GM18867 (cell line): Measurements from ENCODE around the gene TUBE1.
A peak's percentile ranks its signal among the peaks of the same experiment; 100 is the strongest.
"Not testable (repeated sequence)": the region's sequence is repeated elsewhere in the genome, so short reads cannot be mapped to it uniquely, and the experiment has no call there.

Experiments used
- ATAC-seq: cut with Tn5 transposase; IDR thresholded peaks from one replicate; pipeline ENCODE4 v1.9.1; 2021; ENCODE audit warnings: mild to moderate bottlenecking, moderate library complexity; ENCODE audit not compliant: unreplicated experiment

The TUBE1 gene, protein sequence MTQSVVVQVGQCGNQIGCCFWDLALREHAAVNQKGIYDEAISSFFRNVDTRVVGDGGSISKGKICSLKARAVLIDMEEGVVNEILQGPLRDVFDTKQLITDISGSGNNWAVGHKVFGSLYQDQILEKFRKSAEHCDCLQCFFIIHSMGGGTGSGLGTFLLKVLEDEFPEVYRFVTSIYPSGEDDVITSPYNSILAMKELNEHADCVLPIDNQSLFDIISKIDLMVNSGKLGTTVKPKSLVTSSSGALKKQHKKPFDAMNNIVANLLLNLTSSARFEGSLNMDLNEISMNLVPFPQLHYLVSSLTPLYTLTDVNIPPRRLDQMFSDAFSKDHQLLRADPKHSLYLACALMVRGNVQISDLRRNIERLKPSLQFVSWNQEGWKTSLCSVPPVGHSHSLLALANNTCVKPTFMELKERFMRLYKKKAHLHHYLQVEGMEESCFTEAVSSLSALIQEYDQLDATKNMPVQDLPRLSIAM

DNA sequence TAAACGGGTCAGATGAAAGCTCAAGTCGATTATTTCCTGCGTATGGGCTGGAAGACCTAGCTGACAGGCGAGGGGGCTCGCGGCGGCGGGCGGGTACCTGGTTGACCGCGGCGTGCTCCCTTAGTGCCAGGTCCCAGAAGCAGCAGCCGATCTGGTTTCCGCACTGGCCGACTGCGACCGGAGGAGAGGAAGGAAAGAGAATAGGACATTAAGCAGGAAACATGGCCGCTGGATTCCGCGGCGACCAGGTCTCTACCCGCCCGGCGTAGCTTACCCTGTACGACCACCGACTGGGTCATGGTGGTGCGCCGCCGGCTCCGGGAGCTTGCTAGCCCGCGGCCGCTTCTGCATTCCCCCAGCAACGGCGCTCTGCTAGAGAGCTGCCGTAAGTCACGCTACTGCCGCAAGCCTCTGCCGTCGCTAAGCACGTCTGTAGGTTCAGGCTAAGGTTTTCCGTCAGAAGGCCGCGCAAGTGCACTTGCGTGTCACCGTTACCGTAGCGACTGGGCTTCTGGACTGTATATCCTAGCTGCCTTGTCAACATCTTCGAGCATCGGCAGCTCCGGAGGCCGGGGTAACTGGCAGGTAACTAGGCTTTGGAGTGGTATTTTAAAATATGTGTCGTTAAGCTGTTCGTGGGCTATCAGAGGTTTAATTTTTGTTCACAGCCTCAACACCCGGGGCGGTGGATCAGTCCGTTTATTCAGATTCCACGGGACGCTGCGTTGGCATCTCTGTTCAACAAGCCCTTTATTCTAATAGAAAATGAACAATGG is at the start of gene TUBE1, which contains the start of gene FAM229B:
TUBE1 (minus strand) TSS at position 347 of the 776 bp plus-strand sequence; CDS start at position 299, 48 bp downstream.
FAM229B (plus strand) TSS at position 456 of the 776 bp plus-strand sequence. CDS start 11,693 bp downstream, outside the sequence.
- ATAC-seq = peak; percentile 97

DNA sequence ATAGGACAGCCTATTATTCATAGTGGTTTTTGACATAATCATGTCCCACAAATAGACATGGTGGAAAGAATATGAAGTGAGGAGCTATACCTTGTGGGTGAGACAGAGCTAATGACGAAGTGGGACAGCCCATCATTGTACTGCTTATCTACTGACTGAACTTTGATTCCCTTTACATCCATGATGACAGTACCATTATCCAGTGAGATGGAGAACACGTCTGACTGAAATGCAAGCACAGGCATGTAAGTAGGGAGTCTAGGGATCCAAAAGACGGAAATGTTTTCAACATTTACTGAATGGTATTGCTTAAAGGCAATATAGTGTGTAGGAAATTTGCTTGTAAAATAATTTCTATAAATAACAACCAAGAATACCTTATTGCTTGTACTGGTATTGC is 43.6 kb upstream of the TUBE1 start:
- no peak for ATAC-seq

DNA sequence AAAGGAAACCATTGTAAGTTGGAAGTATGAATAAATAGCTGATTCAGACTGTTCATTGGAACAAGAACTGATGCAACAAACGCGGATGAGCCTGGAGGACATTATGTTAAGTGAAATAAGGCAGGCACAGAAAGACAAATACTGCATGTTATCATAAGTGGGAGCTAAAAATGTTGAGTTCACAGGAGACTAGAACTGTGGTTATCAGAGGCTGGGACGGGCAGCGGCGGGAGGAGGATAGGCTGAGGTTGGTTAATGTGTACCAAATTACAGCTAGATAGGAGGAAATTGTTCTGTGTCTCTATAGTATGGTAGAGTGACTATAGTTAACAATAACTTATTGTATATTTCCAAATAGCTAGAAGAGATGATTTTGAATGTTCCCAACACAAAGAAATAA is 40.9 kb upstream of the TUBE1 start:
- no peak for ATAC-seq

DNA sequence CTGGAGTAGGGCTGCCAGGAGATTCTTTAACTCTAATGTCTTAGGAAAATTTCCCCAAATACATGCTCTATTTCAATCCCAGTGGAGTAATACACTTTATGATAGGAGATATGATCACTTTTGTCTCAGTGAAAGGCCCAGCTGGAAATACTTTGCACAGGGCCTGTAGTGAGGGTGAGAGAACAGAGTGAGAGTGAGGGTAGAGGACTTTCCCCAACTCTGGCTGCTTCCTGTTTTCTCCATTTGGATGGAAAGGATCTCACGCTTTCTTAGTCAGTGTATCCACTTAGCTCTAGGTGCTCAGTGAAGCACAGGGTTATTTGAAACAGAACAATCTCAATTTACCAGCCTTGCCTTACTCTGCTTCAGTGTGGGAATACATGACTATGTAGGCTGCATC is 36.7 kb upstream of the TUBE1 start:
- ATAC-seq = no peak

DNA sequence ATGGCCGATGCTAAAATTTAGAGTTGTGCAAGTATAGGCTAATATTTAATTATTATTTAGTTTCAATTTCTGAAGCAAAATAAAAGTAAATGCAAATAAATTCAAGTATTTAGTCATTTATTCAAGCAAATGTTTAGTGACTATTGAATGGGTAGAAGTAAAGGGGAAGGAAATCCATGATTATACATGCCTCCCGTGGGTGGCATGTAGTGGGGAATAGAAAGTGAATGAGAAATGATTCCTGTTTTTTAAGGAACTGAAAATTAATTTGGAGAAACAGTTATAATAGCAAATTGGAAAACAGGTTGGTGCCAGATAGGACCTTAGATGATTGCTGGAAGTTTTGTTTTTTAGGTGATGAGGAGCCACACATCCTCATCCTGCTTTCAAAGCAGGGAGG is 35.5 kb upstream of the TUBE1 start:
- no peak for ATAC-seq

DNA sequence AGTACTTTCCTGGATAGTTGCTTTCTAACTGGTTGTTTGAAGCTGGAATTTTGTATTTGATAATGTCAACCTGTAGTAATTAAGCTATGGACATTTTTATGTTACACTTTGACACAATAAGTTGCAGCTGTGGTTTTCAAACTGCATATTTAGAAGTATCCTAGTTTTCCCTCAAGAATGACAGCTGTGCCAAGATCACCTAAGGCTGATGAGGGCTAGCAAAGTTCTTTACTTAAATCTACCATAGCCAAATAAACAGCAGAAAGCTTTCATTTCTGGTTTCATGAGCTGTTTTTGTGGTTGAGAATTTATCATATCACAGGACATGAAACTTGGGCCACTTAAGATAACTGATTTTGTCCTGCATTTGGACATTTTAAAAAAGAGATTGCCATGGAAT is 30.8 kb upstream of the TUBE1 start:
- ATAC-seq = no peak

DNA sequence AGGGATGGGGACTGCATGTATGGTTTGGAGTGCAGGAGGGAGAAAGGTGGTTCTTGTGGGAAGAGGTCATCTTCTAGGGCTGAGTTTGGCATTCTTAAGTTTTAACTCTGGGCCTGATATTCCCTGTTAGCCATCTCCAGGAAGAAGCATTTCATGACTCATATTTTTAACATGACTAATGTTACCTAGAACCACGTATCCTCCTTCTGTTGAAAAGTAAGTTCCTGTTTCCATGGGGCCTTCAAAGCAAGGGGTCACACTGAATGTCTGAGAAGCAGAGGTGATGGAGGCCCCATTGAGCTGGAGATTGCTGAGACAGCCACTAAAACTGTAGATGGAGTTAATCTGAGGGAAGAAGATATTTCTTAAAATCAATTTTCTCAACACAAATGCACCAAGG is 30.3 kb upstream of the TUBE1 start:
- ATAC-seq = no peak

DNA sequence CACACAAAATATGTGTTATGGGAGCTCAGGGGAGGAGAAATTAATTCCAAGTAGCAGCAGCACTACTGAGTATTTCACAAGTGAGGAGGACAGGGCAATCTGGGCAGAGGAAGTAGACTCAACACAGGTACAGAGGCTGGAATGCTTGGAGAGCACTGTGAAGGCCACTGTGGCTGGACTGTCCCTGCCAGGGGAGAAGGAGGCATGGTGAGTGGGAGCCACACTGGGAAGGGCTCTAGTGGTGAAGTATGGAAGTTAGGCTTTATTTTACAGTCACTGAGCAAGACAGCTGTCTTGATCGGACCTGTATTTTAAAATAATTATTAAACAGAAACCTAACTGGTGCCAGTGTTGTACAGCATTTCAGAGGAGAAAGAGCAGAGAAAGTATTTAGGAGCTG is 28.9 kb upstream of the TUBE1 start:
- no peak for ATAC-seq

DNA sequence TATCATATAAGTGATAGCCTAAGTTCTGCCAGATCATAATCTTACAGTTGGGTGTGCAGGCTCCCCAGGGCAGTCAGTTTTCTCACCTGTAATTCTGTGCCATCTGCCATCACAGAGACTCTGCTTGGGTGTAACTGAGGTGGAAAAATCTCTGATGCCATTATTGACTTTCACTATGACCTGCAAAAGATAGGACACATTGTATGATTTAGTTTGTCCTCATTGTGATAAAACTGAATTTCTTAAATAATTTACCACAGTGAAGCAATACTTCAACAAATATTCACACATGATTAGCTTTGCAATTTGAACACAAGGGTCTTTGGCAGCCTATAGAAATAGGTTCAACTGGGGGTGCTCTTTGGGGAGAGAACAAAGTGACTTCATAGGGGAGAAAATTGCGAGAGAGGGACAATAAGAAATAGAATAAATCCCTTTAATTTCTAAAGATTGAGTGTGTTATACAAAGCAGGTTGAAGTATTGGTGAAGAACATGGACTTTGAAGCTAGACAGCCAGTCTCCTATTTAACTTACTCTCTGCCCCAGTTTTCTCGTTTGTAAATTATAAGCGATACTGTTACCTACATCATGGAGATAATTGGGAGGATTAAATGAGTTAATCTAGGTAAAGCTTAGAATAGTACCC is 27.4 kb upstream of the TUBE1 start:
- no peak for ATAC-seq

DNA sequence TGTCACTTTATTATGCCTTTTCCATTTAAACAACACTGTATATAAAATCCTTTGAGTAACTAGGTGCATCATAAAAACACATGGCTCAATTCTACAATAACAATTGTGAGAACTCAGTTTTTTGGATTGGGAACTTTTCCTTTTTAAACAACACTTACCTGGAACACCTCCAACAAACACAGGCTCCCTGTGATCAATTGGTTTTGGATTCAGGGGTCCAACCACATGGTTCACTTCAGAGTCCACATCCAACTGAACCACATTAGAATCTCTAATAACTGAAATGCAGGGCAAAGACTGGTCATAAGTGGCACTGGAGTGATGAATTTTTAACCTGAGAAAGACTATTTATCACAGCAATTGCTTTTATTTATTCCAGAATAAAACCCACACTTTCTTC is 26.6 kb upstream of the TUBE1 start:
- ATAC-seq = no peak

DNA sequence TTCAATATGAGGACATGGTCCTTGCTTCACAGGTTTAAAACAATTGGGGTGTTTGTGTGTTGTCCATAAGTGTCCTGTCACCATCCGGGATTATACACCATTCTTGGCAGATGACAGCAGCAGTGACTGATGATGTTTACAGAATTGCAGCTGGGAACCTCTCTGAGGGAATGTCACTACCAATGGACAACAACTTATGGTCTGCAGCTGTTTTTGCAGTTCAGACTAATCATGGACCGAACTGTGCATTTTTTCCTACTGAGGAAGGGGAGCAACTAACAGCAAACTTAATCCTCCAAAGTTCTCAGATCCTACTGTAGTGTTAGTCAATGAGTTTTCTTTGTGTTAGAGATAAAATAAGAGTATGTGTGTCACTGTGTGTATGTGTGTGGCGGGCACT is 26.1 kb upstream of the TUBE1 start:
- no peak for ATAC-seq

DNA sequence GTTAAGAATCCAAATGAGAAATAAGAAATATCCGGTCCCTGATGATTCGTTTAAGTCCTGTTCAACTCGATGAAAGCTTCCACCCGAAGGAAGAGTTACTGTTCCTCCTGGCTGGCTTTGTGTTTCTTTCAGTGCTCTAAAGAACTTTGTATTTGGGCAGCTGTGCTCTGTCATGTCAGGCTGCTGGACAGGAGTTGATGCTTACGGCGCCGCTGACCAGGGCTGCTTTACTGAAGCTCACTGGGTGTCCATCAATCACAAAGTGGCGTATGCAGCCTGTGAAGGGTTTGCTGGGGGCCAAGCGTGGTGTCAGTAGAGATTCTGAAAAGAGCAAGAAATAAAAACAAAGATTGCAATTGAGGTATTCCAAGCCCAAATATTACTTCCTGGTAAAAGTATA is 22.0 kb upstream of the TUBE1 start:
- no peak for ATAC-seq

DNA sequence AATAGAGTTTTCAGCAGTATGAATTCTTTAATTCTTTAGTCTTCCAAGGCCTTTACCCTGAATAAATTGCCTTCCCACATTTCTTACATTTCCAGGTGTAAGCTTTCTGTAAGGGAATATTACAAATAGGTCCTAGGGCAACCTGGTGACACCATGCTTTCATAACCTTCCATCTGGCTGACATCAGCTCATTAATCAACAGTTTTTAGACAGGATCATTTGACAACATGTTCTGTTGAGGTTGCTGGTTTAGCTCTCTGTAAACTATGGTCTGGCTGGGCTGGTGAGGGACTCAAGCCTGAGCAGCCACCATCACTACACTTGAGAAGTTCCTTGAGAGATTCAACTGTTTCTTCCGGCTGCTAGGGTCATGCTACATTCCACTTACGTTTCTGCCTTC is 19.3 kb upstream of the TUBE1 start:
- no peak for ATAC-seq

DNA sequence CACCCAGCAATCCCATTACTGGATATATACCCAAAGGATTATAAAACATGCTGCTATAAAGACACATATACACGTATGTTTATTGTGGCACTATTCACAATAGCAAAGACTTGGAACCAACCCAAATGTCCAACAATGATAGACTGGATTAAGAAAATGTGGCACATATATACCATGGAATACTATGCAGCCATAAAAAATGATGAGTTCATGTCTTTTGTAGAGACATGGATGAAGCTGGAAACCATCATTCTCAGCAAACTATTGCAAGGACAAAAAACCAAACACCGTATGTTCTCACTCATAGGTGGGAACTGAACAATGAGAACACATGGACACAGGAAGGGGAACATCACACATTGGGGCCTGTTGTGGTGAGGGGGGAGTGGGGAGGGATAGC is 18.7 kb upstream of the TUBE1 start:
- ATAC-seq = not testable (repeated sequence)

DNA sequence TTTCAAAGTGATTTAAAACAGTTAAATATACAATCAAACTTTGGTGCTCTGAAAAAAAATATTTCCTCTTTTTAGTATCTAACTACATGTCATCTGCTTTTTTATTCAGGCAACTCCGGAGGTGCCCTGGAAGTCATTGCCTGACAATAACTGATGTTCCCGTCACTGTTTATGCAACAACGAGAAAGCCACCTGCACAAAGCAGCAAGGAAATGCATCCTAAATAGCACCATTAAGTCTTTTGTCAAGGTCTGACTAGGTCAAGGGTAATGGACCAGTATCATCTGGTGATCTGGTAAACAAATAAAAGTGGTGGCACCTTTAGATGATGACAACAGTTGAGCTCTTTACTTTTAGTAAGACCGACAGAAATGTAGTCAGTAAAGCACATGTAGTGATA is 13.3 kb upstream of the TUBE1 start:
- no peak for ATAC-seq

DNA sequence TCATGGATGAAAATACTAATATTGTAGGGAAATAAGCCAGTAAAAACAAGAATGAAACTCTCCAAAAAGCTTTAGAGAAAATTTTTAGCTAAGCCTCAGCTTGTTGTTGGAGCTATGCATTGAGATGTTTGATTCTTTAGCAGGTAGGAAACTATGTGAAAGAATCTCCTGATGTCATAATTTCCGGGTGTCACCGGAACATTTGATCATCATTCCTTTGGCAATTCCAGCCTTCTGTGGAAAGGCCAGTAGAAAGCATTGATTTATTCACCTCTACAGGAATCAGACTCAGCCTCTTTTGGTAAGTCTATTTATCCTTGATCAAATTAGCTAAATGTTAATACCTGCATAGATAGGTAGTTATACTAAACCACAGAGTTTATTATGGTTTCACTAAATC is 9.6 kb upstream of the TUBE1 start:
- no peak for ATAC-seq

DNA sequence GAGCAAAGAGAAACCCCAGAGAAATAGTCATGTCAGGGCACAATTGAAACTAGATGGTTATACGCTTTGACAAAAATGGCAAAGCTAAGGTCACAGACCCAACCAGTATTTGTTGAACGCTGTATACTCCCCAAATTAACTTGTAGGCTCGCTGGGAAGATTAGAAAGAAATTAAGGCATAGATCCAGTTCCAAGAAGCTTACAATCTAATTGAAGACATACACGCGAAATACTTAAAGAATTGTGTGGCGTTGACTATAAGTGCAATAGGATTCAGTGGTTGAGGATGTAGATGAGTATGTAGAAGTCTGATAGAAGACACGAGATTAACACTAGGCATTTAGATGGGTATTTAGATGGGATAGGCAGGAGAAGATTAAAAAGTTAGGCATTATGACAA is 634 bp upstream of the TUBE1 start:
- no peak for ATAC-seq

DNA sequence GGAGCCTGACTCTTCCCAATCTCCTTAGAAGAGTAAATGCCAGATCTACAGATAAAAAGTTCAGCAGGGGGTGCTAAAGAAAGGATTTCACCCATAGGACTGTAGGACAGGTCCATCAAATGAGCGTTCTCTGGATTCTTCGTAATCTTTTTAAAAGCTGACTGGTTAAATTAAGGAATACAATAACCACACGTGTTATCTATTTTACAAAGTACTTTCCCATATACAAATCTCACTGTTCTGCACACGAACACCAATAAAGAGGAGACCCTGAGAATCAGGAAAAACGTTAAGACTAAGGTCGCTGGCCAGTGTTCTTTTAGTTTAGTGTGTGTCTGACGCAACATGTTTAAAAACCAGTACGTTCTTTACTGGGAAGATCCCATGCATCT is 542 bp downstream of the TUBE1 start:
- peak; percentile 23 for ATAC-seq

DNA sequence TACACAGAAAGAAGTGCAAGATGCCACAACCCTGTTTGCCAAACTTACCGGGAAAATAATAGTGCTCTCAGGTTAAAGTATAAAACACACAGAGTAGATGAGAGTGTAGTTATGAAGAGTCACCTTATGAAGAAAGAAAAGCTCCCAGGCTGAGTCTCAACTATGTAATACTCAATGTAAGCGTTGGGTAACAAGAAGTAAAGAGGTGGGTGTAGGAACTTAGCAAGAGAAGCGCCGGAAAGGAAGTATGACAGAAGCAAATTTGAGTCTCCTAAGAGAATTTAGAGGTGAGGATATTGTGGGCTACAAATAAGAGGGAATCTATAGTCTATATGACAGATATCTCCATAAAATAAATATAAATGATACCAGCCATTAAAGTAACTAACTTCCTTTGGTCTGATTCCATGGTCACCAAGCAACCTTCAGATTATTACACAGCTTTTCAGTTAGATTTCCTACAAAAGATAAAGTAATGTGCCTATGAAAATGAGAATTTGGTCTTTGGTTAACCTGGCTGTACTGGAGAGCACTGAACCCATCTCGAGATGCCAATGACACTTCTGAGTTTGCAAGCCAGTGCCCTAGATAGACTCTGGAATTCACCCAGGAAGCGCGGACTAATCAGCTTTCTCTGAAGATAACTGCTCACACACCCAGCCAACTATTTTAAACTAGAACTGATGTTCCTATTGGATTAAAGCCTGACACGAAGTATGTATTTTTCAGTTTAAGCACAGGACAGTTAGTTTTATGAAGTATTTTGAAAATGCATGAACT is 1.8 kb downstream of the TUBE1 start:
- ATAC-seq = no peak

DNA sequence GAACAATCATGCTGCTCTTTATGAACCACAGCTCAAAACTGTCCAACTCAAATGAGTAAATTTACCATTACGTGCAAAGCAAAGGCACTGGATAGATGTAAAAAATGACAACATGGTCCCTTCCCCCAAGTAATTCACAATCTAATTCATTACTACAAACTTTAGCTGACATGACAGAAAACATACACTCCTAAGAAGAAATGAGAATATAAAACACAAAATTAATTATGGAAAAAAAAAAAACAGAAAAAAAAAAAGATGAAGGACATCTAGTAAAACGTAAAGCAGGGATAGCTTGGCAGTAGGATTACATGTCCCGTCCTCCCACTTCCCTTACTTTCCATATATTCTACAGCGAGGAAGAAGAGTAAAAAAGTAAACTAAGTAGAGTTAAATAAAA is 5.7 kb downstream of the TUBE1 start:
- ATAC-seq = no peak

DNA sequence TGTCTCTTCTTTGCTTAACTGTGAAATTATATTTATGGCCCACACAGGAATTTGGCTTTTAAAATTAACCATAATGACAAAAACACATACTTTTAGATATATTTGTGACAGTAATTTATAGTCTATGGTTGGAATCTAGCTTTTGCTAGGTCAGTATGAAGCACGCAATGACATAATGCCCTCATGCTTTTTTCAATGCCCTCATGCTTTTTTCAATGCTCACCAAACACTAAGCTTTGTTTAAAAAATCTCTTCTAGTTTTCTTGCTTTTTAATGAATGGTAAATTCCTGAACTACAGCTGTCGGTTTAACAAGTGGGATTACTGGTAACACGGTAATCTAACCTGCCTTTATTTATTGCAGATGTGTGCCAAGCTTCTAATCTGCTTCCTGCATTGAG is 20.7 kb downstream of the TUBE1 start:
- no peak for ATAC-seq
